Measurements from ENCODE around the gene PCNX2.

The PCNX2 gene

DNA sequence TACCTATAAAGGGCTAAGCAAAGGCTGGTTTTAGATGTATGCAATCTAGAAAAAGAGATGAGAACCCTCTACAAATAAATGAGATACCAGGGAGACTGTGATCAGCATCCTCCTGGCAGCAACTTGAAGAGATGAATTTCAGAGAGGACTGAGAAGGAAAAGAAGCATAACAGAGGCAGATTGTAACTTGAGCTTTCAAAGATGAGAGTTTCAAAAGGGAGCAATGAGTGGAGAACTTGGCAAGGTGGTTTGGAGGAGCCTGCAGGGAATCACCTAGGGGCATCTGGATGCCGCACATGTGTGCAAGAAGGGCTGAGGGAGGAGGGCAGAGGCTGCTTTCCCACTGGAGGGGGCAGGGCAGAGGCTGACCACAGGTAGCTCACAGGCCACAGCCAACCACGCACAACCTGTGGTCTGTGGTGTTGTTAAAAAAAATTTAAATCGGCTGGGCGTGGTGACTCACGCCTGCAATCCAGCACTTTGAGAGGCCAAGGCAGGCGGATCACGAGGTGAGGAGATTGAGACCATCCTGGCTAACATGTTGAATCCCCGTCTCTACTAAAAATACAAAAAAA, 50.2 kb downstream of the PCNX2 start:
- no peak for DNase-seq (ENCODE audit: low read depth)
- TF ChIP-seq, protein P1, sequence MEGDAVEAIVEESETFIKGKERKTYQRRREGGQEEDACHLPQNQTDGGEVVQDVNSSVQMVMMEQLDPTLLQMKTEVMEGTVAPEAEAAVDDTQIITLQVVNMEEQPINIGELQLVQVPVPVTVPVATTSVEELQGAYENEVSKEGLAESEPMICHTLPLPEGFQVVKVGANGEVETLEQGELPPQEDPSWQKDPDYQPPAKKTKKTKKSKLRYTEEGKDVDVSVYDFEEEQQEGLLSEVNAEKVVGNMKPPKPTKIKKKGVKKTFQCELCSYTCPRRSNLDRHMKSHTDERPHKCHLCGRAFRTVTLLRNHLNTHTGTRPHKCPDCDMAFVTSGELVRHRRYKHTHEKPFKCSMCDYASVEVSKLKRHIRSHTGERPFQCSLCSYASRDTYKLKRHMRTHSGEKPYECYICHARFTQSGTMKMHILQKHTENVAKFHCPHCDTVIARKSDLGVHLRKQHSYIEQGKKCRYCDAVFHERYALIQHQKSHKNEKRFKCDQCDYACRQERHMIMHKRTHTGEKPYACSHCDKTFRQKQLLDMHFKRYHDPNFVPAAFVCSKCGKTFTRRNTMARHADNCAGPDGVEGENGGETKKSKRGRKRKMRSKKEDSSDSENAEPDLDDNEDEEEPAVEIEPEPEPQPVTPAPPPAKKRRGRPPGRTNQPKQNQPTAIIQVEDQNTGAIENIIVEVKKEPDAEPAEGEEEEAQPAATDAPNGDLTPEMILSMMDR (IDR thresholded peaks at IDR 0.05; ENCODE audit: control insufficient read depth, extremely low read depth, insufficient read depth), result no peak
- no peak overlapping the region for H3K4me3 ChIP-seq (ENCODE audit: low read depth, low read length)

DNA sequence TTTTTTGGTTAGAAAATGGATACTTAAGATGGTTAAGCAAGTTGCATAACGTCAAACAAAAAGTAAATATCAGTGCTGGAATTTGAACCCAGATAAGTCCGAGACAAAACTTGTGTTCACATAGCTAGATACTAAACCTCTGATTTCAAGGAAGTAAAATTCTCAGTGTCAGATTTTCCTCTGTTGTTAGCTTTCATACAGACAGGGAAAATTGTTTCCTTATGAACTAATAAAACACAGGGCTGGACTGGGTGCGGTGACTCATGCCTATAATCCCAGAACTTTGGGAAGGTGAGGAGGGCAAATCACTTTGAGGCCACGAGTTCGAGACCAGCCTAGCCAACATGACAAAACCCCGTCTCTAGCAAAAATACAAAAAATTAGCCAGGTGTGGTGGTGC, 51.3 kb downstream of the PCNX2 start:
- DNase-seq (ENCODE audit: low read depth), result peak; percentile 13
- no peak overlapping the region for H3K4me3 ChIP-seq (ENCODE audit: low read depth, low read length)
- TF ChIP-seq, protein P1 (IDR thresholded peaks at IDR 0.05; ENCODE audit: control insufficient read depth, extremely low read depth, insufficient read depth), result no peak

DNA sequence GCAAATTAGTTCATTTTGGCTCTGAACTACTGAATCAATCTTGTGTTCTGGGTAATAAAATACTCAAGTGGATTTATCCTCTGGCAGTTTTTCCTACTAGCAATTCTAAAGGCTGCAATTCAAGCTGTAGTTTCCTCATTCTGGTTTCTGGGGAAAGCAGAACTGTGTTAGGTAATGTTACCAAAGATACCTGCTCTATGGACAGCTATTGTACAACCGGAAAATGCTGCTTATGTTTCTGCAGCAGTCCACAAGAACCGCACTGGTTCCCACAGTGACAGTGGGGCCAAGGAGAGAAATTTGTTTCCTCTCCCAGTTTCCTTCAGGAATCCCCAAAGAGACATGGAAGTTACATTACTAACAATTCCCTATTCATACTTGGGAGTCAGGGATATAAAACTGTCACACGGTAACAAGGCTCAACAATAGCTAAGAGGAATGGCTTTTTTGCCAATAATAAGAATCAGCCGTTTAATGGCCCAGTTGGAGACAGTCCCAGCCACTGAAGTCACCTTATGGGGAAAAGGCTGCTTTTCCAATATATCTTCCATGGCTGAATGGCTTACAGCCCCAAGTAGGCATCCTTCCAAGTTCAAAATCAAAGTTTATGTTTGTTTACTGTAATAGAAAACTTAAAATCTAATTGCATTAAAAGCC, 52.6 kb downstream of the PCNX2 start:
- no peak for DNase-seq (ENCODE audit: low read depth)
- H3K4me3 ChIP-seq (ENCODE audit: low read depth, low read length), result no peak overlapping the region
- TF ChIP-seq, protein P1 (IDR thresholded peaks at IDR 0.05; ENCODE audit: control insufficient read depth, extremely low read depth, insufficient read depth), result no peak

DNA sequence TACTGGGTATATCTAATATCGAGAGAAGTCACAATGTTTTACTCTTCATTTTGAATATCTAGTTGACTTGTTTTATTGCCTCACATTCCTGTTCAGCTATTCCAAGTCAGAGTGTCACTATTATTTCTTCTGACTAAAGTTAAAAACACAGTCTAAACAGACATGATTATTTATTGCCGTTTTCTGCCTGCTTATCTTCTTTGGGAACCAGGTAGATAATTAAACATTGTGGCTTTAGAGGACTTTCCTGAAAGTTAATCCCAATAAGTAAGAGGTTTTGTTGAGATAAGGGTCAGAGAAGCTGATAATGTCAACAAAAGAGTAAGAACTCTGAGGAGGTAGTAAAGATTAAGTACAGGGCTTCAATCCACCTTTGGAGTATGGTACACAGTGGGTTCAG, 53.8 kb downstream of the PCNX2 start:
- TF ChIP-seq, protein P1 (IDR thresholded peaks at IDR 0.05; ENCODE audit: control insufficient read depth, extremely low read depth, insufficient read depth), result no peak
- no peak overlapping the region for H3K4me3 ChIP-seq (ENCODE audit: low read depth, low read length)
- no peak for DNase-seq (ENCODE audit: low read depth)

DNA sequence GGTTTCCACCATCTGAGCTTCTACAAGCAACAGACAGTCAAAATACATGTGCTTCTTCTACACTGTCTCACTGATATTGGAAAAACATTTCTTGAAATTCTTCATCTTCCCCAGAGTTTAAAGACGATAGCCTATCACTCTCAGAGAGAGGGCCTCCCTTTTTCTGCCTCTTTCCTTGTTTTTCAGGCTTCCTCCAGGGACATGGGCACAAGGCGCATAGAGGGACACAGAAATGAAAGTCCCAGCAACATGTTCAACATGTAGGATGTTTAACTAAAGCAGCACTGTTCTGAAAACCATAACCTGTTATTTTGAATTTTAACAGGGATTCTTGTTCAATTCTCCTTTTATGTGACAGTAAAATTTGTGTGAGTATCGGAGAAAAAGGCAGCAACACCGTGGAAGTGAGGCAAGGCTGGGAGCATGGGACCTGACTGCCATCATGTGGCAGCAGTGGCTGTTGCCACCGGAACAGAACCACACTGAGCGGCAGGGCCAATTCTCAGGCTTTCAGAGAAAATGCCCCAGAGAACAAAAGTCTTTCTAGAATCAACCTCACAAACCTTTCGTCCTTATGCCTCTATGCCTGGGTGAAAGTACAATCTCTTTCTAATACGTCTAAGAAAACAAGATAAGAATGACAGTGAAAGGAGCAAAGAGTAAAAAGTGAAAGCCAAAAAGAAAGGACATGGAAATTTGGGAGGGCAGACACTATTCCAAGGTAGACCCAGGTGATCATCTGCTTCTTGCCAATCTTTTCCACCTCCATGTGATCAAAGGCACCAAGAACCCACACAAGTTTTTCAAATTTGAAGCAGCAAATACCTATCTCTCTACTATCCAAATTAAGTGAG, 54.5 kb downstream of the PCNX2 start:
- no peak overlapping the region for H3K4me3 ChIP-seq (ENCODE audit: low read depth, low read length)
- peak; percentile 32 for DNase-seq (ENCODE audit: low read depth)
- TF ChIP-seq, protein P1 (IDR thresholded peaks at IDR 0.05; ENCODE audit: control insufficient read depth, extremely low read depth, insufficient read depth), result peak; percentile 97

DNA sequence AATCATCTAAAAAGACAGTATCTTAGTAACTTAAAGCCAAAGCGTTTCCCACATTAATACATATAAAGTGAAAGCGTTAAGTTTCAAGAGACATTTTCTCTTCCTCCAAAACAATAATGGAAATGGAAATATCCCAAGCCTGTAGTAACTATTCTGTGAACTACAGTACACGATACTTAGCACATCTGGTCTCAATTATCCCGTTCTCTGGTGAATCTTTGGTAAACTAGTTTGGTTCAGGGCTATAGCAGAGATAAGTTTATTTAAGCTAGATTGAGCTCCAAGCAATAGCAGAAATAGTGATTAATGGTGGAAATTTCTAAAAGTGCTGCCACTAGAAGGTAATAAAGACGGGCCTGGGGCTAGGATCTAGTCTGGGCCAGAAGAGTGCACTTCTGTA, 55.2 kb downstream of the PCNX2 start:
- H3K4me3 ChIP-seq (ENCODE audit: low read depth, low read length), result no peak overlapping the region
- no peak for DNase-seq (ENCODE audit: low read depth)
- TF ChIP-seq, protein P1 (IDR thresholded peaks at IDR 0.05; ENCODE audit: control insufficient read depth, extremely low read depth, insufficient read depth), result no peak
